ENCODE measurements around the gene CDKL4.
"Not testable (repeated sequence)": the region's sequence is repeated elsewhere in the genome, so short reads cannot be mapped to it uniquely, and the experiment has no call there.

CDKL4 gene

GRCh38 chr2:39243469-39244123, at the start of gene CDKL4:
Gene CDKL4, minus strand, starts transcription at chr2:39243970.
- DNase-seq = peak; percentile 62

- no peak for DNase-seq
Measured at GRCh38 chr2:39290433-39290832, 46.7 kb upstream of the CDKL4 start.

- DNase-seq = no peak
Measured at GRCh38 chr2:39289609-39290008, 45.8 kb upstream of the CDKL4 start.

- no peak for DNase-seq
Measured at GRCh38 chr2:39283561-39283960, 39.8 kb upstream of the CDKL4 start.

GRCh38 chr2:39281391-39281790, 37.6 kb upstream of the CDKL4 start:
- DNase-seq = no peak

- no peak for DNase-seq
Measured at GRCh38 chr2:39275016-39275415, 31.2 kb upstream of the CDKL4 start.

GRCh38 chr2:39269941-39270340, 26.2 kb upstream of the CDKL4 start:
- DNase-seq = no peak

- DNase-seq = no peak
Measured at GRCh38 chr2:39266916-39267434, 23.2 kb upstream of the CDKL4 start.

GRCh38 chr2:39266139-39266805, 22.5 kb upstream of the CDKL4 start:
- DNase-seq = no peak

GRCh38 chr2:39265315-39265714, 21.5 kb upstream of the CDKL4 start:
- DNase-seq = peak; percentile 45

- DNase-seq = no peak
Measured at GRCh38 chr2:39264733-39265132, 21.0 kb upstream of the CDKL4 start.

- no peak for DNase-seq
Measured at GRCh38 chr2:39260087-39260486, 16.3 kb upstream of the CDKL4 start.

GRCh38 chr2:39256040-39256439, 12.3 kb upstream of the CDKL4 start:
- DNase-seq = no peak

- DNase-seq = no peak
Measured at GRCh38 chr2:39252888-39253518, 9.2 kb upstream of the CDKL4 start.

- no peak for DNase-seq
Measured at GRCh38 chr2:39247512-39248043, 3.8 kb upstream of the CDKL4 start.

GRCh38 chr2:39246382-39246980, 2.7 kb upstream of the CDKL4 start:
- DNase-seq = no peak

GRCh38 chr2:39244963-39245625, 1.3 kb upstream of the CDKL4 start:
- DNase-seq = not testable (repeated sequence)

- not testable (repeated sequence) for DNase-seq
Measured at GRCh38 chr2:39244241-39244862, 582 bp upstream of the CDKL4 start.

GRCh38 chr2:39241588-39241987, 2.2 kb downstream of the CDKL4 start:
- no peak for DNase-seq

- DNase-seq = no peak
Measured at GRCh38 chr2:39240758-39241157, 3.0 kb downstream of the CDKL4 start.

- DNase-seq = no peak
Measured at GRCh38 chr2:39234754-39235153, 9.0 kb downstream of the CDKL4 start.

- no peak for DNase-seq
Measured at GRCh38 chr2:39232141-39232540, 11.6 kb downstream of the CDKL4 start.

Measured in COR-L47 (cell line).